ENCODE measurements around the gene SLC25A43.

The SLC25A43 gene

DNA sequence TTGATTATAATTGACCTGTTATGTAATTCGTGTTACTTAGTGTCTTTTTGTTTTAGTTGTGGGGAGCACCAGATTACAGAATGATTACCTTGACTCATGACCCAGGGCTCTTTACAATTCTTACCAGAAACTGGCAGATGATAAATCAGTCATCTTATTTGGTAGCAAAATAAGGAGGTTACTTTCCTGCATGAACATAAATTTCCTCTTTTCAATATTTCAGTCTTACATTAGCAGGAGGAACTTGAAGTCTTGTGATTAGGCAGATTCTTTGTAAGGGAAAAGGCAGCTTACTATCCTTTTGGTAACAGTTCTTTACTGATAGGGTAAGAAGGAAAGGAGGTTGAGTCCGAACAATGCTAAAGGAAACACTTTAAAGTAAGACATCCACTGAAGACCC, 43.1 kb downstream of the SLC25A43 start:
- H3K4me3 ChIP-seq (ENCODE audit: low read depth, low read length) = no peak overlapping the region
- TF ChIP-seq, protein P1, sequence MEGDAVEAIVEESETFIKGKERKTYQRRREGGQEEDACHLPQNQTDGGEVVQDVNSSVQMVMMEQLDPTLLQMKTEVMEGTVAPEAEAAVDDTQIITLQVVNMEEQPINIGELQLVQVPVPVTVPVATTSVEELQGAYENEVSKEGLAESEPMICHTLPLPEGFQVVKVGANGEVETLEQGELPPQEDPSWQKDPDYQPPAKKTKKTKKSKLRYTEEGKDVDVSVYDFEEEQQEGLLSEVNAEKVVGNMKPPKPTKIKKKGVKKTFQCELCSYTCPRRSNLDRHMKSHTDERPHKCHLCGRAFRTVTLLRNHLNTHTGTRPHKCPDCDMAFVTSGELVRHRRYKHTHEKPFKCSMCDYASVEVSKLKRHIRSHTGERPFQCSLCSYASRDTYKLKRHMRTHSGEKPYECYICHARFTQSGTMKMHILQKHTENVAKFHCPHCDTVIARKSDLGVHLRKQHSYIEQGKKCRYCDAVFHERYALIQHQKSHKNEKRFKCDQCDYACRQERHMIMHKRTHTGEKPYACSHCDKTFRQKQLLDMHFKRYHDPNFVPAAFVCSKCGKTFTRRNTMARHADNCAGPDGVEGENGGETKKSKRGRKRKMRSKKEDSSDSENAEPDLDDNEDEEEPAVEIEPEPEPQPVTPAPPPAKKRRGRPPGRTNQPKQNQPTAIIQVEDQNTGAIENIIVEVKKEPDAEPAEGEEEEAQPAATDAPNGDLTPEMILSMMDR (IDR thresholded peaks at IDR 0.05; ENCODE audit: borderline replicate concordance, insufficient read depth, low read depth, low read length) = no peak

DNA sequence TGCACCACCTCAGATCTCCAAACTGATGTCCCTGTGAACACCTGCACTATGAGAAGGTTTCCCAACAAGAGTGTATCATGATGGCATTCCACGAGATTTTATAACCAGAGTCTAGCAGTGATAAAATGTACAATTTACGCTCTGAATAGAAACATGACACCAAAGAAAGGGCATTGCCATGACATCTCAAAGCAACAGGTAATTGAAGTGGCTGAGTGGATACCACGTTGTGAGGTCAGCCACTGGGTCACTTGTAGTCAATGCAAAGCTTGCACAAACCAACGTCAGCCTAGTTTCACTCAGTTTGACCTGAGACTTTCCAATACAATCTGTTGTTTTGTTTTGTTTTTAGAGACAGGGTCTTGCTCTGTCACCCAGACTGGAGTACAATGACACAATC, 54.1 kb downstream of the SLC25A43 start:
- TF ChIP-seq, protein P1 (IDR thresholded peaks at IDR 0.05; ENCODE audit: borderline replicate concordance, insufficient read depth, low read depth, low read length) = no peak
- H3K4me3 ChIP-seq (ENCODE audit: low read depth, low read length) = no peak overlapping the region

DNA sequence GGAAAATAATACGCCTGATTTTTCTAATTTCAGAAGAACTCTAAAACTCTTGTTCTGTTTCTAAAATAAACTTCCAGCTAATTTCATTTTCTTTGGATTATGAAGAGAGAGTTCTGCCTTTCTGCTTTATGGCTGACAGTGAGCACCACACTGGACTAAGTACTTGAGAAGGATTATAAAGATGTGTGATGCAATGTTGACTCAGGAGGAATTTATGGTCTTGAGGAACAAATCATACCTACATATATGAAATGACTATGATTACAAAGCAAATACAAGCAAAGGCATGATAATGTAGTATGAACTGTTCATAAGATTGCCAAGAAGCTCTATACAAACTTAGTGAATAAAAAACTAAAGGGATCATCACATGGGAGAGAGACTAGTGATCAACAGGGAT, 56.1 kb downstream of the SLC25A43 start:
- TF ChIP-seq, protein P1 (IDR thresholded peaks at IDR 0.05; ENCODE audit: borderline replicate concordance, insufficient read depth, low read depth, low read length) = no peak
- H3K4me3 ChIP-seq (ENCODE audit: low read depth, low read length) = no peak overlapping the region

DNA sequence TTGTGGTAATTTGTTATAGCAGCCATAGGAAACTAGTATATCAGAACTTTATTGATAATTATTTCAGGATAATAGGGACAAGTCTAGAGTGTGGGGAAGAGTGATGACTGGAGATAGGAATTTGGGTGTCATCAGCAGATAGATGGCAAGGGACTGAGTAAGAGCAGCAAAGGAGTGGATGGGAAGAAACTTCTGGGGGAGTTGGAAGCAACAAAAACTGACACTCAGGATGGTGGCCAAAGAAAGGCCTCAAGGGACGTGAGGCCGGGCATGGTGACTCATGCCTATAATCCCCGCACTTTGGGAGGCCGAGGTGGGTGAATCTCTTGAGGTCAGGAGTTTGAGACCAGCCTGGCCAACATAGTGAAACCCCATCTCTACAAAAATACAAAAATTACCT, 60.0 kb downstream of the SLC25A43 start:
- no peak overlapping the region for H3K4me3 ChIP-seq (ENCODE audit: low read depth, low read length)
- TF ChIP-seq, protein P1 (IDR thresholded peaks at IDR 0.05; ENCODE audit: borderline replicate concordance, insufficient read depth, low read depth, low read length) = no peak

DNA sequence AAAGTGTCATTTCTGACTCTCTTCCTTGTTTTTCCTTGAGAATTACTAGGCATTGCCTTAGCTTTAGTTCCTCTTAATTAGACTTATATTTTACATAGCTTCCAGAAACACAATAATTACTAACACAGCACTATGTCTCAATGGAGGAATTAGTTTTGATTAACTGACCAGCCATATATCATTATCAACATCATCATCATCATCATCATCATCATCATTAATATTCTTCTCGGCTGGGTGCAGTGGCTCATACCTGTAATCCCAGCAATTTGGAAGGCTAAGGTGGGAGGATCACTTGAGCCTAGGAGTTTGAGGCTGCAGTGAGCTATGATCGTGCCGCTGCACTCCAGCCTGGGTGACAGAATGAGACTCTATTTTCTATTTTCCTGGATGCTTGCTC, 66.4 kb downstream of the SLC25A43 start:
- TF ChIP-seq, protein P1 (IDR thresholded peaks at IDR 0.05; ENCODE audit: borderline replicate concordance, insufficient read depth, low read depth, low read length) = no peak
- H3K4me3 ChIP-seq (ENCODE audit: low read depth, low read length) = no peak overlapping the region

DNA sequence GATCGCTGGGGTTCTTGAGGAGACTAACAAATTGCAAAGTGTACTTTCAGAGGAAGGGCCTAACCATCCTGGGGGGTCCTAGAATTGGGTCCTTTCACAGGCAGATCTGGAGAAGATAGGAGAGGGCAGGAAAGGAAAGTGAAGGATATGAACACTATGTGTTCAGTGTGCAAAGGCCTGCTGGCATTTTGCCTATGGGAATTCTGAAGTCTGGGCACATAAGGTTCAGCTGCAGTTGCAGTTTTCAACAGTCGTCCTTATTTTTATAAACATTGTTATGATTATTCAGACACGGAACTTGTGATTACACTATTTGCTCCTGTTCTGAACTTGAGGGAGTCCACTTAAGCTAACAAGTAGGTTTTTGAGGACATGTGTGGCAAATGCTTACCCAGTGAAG, 67.8 kb downstream of the SLC25A43 start:
- H3K4me3 ChIP-seq (ENCODE audit: low read depth, low read length) = no peak overlapping the region
- TF ChIP-seq, protein P1 (IDR thresholded peaks at IDR 0.05; ENCODE audit: borderline replicate concordance, insufficient read depth, low read depth, low read length) = no peak

DNA sequence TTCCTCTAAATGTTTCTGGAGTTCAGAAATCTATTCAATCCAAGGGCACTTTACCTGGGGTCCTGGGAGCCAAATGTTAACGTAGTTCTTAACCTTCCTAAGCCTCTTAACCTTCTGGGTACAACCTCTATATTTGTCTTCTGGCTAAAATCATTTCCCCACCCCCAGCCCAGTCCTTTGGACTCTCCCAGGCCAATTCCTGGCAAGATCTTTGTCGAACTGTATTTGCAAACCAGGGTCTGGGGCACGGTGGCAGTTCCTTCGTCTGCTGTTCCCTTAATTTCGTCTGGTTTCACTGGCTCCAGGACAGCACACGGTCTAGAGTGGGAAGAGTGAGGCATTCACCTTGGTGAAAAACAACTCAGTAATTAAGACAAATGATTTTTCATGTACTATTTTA, 68.3 kb downstream of the SLC25A43 start:
- no peak overlapping the region for H3K4me3 ChIP-seq (ENCODE audit: low read depth, low read length)
- TF ChIP-seq, protein P1 (IDR thresholded peaks at IDR 0.05; ENCODE audit: borderline replicate concordance, insufficient read depth, low read depth, low read length) = no peak
